HAP-1 (cell line): ENCODE data around the gene C16orf89.

ENCODE experiments used
- DNase-seq, 2 experiments: peaks; one replicate each; pipeline ENCODE4 v3.0.0-alpha.2; 2016 to 2020; ENCODE audit warnings: low spot score in 2 of 2
- H3K27me3 ChIP-seq: fragments of 250-450 bp; sonication (Bioruptor Pico); 2 replicates; pipeline ENCODE4 v1.5.1; 2020; ENCODE audit warnings: low read depth, mild to moderate bottlenecking, moderate library complexity
- H3K36me3 ChIP-seq: fragments of 250-450 bp; sonication (Bioruptor Pico); replicated peaks from 2 replicates; pipeline ENCODE4 v1.5.1; 2020; ENCODE audit warnings: mild to moderate bottlenecking
- H3K4me1 ChIP-seq: fragments of 250-450 bp; sonication (Bioruptor Pico); 2 replicates; pipeline ENCODE4 v1.5.1; 2020; ENCODE audit warnings: mild to moderate bottlenecking
- H3K4me3 ChIP-seq: fragments of 250-450 bp; sonication (Bioruptor Pico); 2 replicates; pipeline ENCODE4 v1.5.1; 2020; ENCODE audit warnings: mild to moderate bottlenecking, moderate library complexity
- H3K9me3 ChIP-seq: fragments of 250-450 bp; sonication (Bioruptor Pico); 2 replicates; pipeline ENCODE4 v1.5.1; 2020; ENCODE audit warnings: mild to moderate bottlenecking, moderate library complexity
- in situ Hi-C: fragments of 300-500 bp; cut with MboI; formaldehyde crosslinking; loops from 3 replicates; pipeline ENCODE4 v1.14.3; 2020; ENCODE audit warnings: low sequenced_read_pairs, inconsistent platforms, mixed read lengths

The C16orf89 gene

GRCh38 chr16:5036228-5037156 is 29.3 kb downstream of the C16orf89 start:
- in situ Hi-C loops = no loop called here
- H3K4me3 ChIP-seq = no peak overlapping the region
- no peaks in the 10 kb centered on the region for H3K36me3 ChIP-seq
- peaks cover 7% of the 10 kb centered on the region for H3K4me1 ChIP-seq
- peaks cover 12% of the 10 kb centered on the region for H3K27me3 ChIP-seq
- DNase-seq = no peak
- H3K9me3 ChIP-seq = no peaks in the 10 kb centered on the region

- DNase-seq = no peak
- no peak overlapping the region for H3K4me3 ChIP-seq
- H3K4me1 ChIP-seq = peaks cover 7% of the 10 kb centered on the region
- in situ Hi-C loops = no loop called here
- no peaks in the 10 kb centered on the region for H3K36me3 ChIP-seq
- peaks cover 6% of the 10 kb centered on the region for H3K27me3 ChIP-seq
- H3K9me3 ChIP-seq = no peaks in the 10 kb centered on the region
These were observed 29.9 kb downstream of the C16orf89 start for GRCh38 chr16:5035909-5036227.

GRCh38 chr16:5034167-5034523 is 31.6 kb downstream of the C16orf89 start:
- H3K4me3 ChIP-seq = peak overlapping the region; percentile 92
- in situ Hi-C loops = no loop called here
- H3K27me3 ChIP-seq = no peaks in the 10 kb centered on the region
- H3K36me3 ChIP-seq = no peaks in the 10 kb centered on the region
- DNase-seq = no peak
- no peaks in the 10 kb centered on the region for H3K9me3 ChIP-seq
- peaks cover 7% of the 10 kb centered on the region for H3K4me1 ChIP-seq

- Histone ChIP-seq H3K9me3 (no peaks in the 10 kb centered on the region), H3K4me3 (peak within 1 kb of the TSS; percentile 92), H3K36me3 (no peaks in the 10 kb centered on the region), H3K4me1 (peaks cover 7% of the 10 kb centered on the region), H3K27me3 (no peaks in the 10 kb centered on the region)
- in situ Hi-C loops = no loop called here
- peak; percentile 75 to 89 for DNase-seq
These were observed 32.2 kb downstream of the C16orf89 start, which contains the start of gene NAGPA for GRCh38 chr16:5033256-5034166. NAGPA (minus strand) TSS chr16:5033935; CDS start chr16:5033914, 21 bp downstream.

GRCh38 chr16:5032748-5033167 is 33.0 kb downstream of the C16orf89 start:
- DNase-seq = no peak

GRCh38 chr16:5031601-5032000 is 34.2 kb downstream of the C16orf89 start:
- H3K36me3 ChIP-seq = no peaks in the 10 kb centered on the region
- H3K9me3 ChIP-seq = no peaks in the 10 kb centered on the region
- in situ Hi-C loops = no loop called here
- no peak overlapping the region for H3K4me3 ChIP-seq
- peaks cover 7% of the 10 kb centered on the region for H3K4me1 ChIP-seq
- no peaks in the 10 kb centered on the region for H3K27me3 ChIP-seq
- DNase-seq = no peak

More at GRCh38 chr16:5032748-5033167, 33.0 kb downstream of the C16orf89 start:
- Histone ChIP-seq H3K4me1 (peaks cover 7% of the 10 kb centered on the region), H3K4me3 (peak overlapping the region; percentile 92), H3K36me3 (no peaks in the 10 kb centered on the region), H3K9me3 (no peaks in the 10 kb centered on the region), H3K27me3 (no peaks in the 10 kb centered on the region)
- in situ Hi-C loops = no loop called here

- Histone ChIP-seq H3K27me3 (no peaks in the 10 kb centered on the region), H3K4me3 (no peak overlapping the region), H3K36me3 (no peaks in the 10 kb centered on the region), H3K4me1 (peaks cover 7% of the 10 kb centered on the region), H3K9me3 (no peaks in the 10 kb centered on the region)
- no peak for DNase-seq
- in situ Hi-C loops = no loop called here
These were observed 35.4 kb downstream of the C16orf89 start for GRCh38 chr16:5030251-5030870.

GRCh38 chr16:5028950-5029475 is 36.7 kb downstream of the C16orf89 start:
- no peaks in the 10 kb centered on the region for H3K9me3 ChIP-seq
- H3K36me3 ChIP-seq = no peaks in the 10 kb centered on the region
- no peak overlapping the region for H3K4me3 ChIP-seq
- in situ Hi-C loops = no loop called here
- no peak for DNase-seq
- H3K4me1 ChIP-seq = peaks cover 4% of the 10 kb centered on the region
- no peaks in the 10 kb centered on the region for H3K27me3 ChIP-seq

GRCh38 chr16:5027575-5028235 is 38.1 kb downstream of the C16orf89 start:
- Histone ChIP-seq H3K4me3 (no peak overlapping the region), H3K27me3 (no peaks in the 10 kb centered on the region), H3K36me3 (no peaks in the 10 kb centered on the region), H3K9me3 (no peaks in the 10 kb centered on the region), H3K4me1 (peaks cover 2% of the 10 kb centered on the region; the same call in 1 of the 2 replicates)
- in situ Hi-C loops = no loop called here
- no peak for DNase-seq

GRCh38 chr16:5027086-5027485 is 38.7 kb downstream of the C16orf89 start:
- H3K27me3 ChIP-seq = no peaks in the 10 kb centered on the region
- no peaks in the 10 kb centered on the region for H3K4me1 ChIP-seq
- no peaks in the 10 kb centered on the region for H3K36me3 ChIP-seq
- DNase-seq = no peak
- no peak overlapping the region for H3K4me3 ChIP-seq
- in situ Hi-C loops = no loop called here
- H3K9me3 ChIP-seq = no peaks in the 10 kb centered on the region

GRCh38 chr16:5026664-5027063 is 39.1 kb downstream of the C16orf89 start:
- no peaks in the 10 kb centered on the region for H3K27me3 ChIP-seq
- no peaks in the 10 kb centered on the region for H3K36me3 ChIP-seq
- no peaks in the 10 kb centered on the region for H3K9me3 ChIP-seq
- in situ Hi-C loops = no loop called here
- H3K4me1 ChIP-seq = no peaks in the 10 kb centered on the region
- H3K4me3 ChIP-seq = no peak overlapping the region
- no peak for DNase-seq

- H3K9me3 ChIP-seq = no peaks in the 10 kb centered on the region
- H3K4me1 ChIP-seq = no peaks in the 10 kb centered on the region
- in situ Hi-C loops = no loop called here
- H3K27me3 ChIP-seq = no peaks in the 10 kb centered on the region
- DNase-seq = peak in 1 of 2 experiments; percentile 43
- H3K36me3 ChIP-seq = no peaks in the 10 kb centered on the region
- no peak overlapping the region for H3K4me3 ChIP-seq
These were observed 40.6 kb downstream of the C16orf89 start for GRCh38 chr16:5025171-5025632.

- Histone ChIP-seq H3K36me3 (no peaks in the 10 kb centered on the region), H3K4me1 (no peaks in the 10 kb centered on the region), H3K27me3 (no peaks in the 10 kb centered on the region), H3K9me3 (no peaks in the 10 kb centered on the region), H3K4me3 (no peak overlapping the region)
- in situ Hi-C loops = no loop called here
- DNase-seq = no peak
These were observed 41.1 kb downstream of the C16orf89 start for GRCh38 chr16:5024632-5025031.
